ENCODE results near the gene NQO1. TPM values are rescaled to one million over a fixed set of nuclear protein-coding genes. Genes with fewer than 3 reads are reported as not detected.

The NQO1 gene
- total RNA-seq, 1 donor from 2014 or later: 77.7 TPM

DNA sequence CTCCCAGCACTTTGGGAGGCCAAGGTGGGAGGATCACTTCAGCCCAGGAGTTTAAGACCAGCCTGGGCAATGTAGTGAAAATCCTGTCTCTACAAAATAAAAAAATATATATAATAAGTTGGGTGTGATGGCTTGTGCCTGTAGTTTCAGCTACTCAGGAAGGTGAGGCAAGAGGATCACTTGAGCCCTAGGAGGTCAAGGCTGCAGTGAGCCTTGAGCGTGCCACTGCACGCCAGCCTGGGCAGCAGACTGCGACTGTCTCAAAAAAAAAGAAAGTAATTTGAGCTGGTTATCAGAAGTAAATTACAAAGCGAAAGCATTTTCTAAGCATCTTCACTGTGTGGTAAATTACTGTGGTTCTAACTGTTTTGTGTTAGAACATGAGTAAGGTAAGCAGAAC lies 66.2 kb downstream of the NQO1 start:
- H3K36me3 ChIP-seq: peaks cover 85% of the 10 kb centered on the region
- no peak for ATAC-seq

More for the DNA sequence above, 66.2 kb downstream of the NQO1 start:
- intact Hi-C loops (cut with DNase I): no loop called here
- Histone ChIP-seq H3K4me1 (no peaks in the 10 kb centered on the region), H3K4me3 (no peak overlapping the region), H3K27ac (no peak overlapping the region), H3K9me3 (no peaks in the 10 kb centered on the region), H3K27me3 (no peaks in the 10 kb centered on the region)
- no peak for DNase-seq
- TF ChIP-seq, protein P1, sequence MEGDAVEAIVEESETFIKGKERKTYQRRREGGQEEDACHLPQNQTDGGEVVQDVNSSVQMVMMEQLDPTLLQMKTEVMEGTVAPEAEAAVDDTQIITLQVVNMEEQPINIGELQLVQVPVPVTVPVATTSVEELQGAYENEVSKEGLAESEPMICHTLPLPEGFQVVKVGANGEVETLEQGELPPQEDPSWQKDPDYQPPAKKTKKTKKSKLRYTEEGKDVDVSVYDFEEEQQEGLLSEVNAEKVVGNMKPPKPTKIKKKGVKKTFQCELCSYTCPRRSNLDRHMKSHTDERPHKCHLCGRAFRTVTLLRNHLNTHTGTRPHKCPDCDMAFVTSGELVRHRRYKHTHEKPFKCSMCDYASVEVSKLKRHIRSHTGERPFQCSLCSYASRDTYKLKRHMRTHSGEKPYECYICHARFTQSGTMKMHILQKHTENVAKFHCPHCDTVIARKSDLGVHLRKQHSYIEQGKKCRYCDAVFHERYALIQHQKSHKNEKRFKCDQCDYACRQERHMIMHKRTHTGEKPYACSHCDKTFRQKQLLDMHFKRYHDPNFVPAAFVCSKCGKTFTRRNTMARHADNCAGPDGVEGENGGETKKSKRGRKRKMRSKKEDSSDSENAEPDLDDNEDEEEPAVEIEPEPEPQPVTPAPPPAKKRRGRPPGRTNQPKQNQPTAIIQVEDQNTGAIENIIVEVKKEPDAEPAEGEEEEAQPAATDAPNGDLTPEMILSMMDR (IDR thresholded peaks at IDR 0.05): no peak

Other genes starting within 250 kb of the NQO1 start
- gene NFAT5, start 160.6 kb downstream of the NQO1 start, total RNA-seq: 62.3 TPM
- 32.0 TPM for gene NOB1, start 28.4 kb upstream of the NQO1 start, total RNA-seq
- 71.9 TPM for gene WWP2, start 35.8 kb upstream of the NQO1 start, total RNA-seq
- 2.0 TPM for gene CLEC18A, start 224.8 kb upstream of the NQO1 start, total RNA-seq